Adipocyte (in vitro differentiated cells): ENCODE data around the gene USP35.
"Not testable (repeated sequence)": the region's sequence is repeated elsewhere in the genome, so short reads cannot be mapped to it uniquely, and the experiment has no call there.

Experiments
- DNase-seq: peaks from one replicate; pipeline ENCODE4 v3.0.0-alpha.2; 2015; ENCODE audit warnings: low read depth
- H3K27me3 ChIP-seq: replicated peaks from 2 replicates; pipeline ENCODE4 v1.7.0; 2013; ENCODE audit warnings: mild to moderate bottlenecking, low read length, moderate library complexity; ENCODE audit not compliant: control insufficient read depth, insufficient read depth
- H3K36me3 ChIP-seq: 2 replicates; pipeline ENCODE4 v1.7.0; 2013; ENCODE audit warnings: low read length, mild to moderate bottlenecking, moderate library complexity; ENCODE audit not compliant: control insufficient read depth, insufficient read depth, severe bottlenecking
- H3K4me1 ChIP-seq: 2 replicates; pipeline ENCODE4 v1.7.0; 2013; ENCODE audit warnings: mild to moderate bottlenecking, low read length, moderate library complexity; ENCODE audit not compliant: control insufficient read depth, insufficient read depth
- H3K4me3 ChIP-seq: 2 replicates; pipeline ENCODE4 v1.7.0; 2013; ENCODE audit warnings: mild to moderate bottlenecking, low read length, moderate library complexity
- H3K9ac ChIP-seq: 2 replicates; pipeline ENCODE4 v1.7.0; 2013; ENCODE audit warnings: mild to moderate bottlenecking, low read length, moderate library complexity
- H3K9me3 ChIP-seq: 2 replicates; pipeline ENCODE4 v1.7.0; 2013; ENCODE audit warnings: mild to moderate bottlenecking, low read length, moderate library complexity; ENCODE audit not compliant: control insufficient read depth

Gene USP35

GRCh38 chr11:78230161-78230877, 41.6 kb downstream of the USP35 start:
- H3K27me3 ChIP-seq: no peaks in the 10 kb centered on the region
- no peak overlapping the region for H3K4me3 ChIP-seq
- no peak for DNase-seq
- H3K9me3 ChIP-seq: no peaks in the 10 kb centered on the region
- peaks cover 15% of the 10 kb centered on the region for H3K36me3 ChIP-seq
- peaks cover 14% of the 10 kb centered on the region for H3K4me1 ChIP-seq
- H3K9ac ChIP-seq: no peak overlapping the region

- DNase-seq: peak; percentile 63
- no peak overlapping the region for H3K4me3 ChIP-seq
- no peak overlapping the region for H3K9ac ChIP-seq
- H3K36me3 ChIP-seq: peaks cover 3% of the 10 kb centered on the region
- no peaks in the 10 kb centered on the region for H3K9me3 ChIP-seq
- no peaks in the 10 kb centered on the region for H3K27me3 ChIP-seq
- peaks cover 14% of the 10 kb centered on the region for H3K4me1 ChIP-seq
Observed at GRCh38 chr11:78231962-78232501, 43.3 kb downstream of the USP35 start.

GRCh38 chr11:78233046-78233445, 44.3 kb downstream of the USP35 start:
- not testable (repeated sequence) for H3K9ac ChIP-seq, H3K4me3 ChIP-seq, H3K27me3 ChIP-seq, DNase-seq, H3K36me3 ChIP-seq, H3K9me3 ChIP-seq
- H3K4me1 ChIP-seq: peaks cover 14% of the 10 kb centered on the region

GRCh38 chr11:78234006-78234405, 45.3 kb downstream of the USP35 start:
- DNase-seq: no peak
- Histone ChIP-seq H3K9me3 (no peaks in the 10 kb centered on the region), H3K9ac (no peak overlapping the region), H3K4me3 (no peak overlapping the region), H3K27me3 (no peaks in the 10 kb centered on the region), H3K4me1 (peaks cover 14% of the 10 kb centered on the region), H3K36me3 (no peaks in the 10 kb centered on the region)

GRCh38 chr11:78237293-78238046, 48.8 kb downstream of the USP35 start:
- no peaks in the 10 kb centered on the region for H3K36me3 ChIP-seq
- peaks cover 7% of the 10 kb centered on the region for H3K9me3 ChIP-seq
- H3K9ac ChIP-seq: no peak overlapping the region
- H3K27me3 ChIP-seq: no peaks in the 10 kb centered on the region
- H3K4me3 ChIP-seq: no peak overlapping the region
- no peak for DNase-seq
- H3K4me1 ChIP-seq: peaks cover 3% of the 10 kb centered on the region

GRCh38 chr11:78239781-78240180, 51.1 kb downstream of the USP35 start:
- no peak for DNase-seq
- H3K4me1 ChIP-seq: peaks cover 12% of the 10 kb centered on the region
- no peak overlapping the region for H3K9ac ChIP-seq
- H3K9me3 ChIP-seq: peaks cover 7% of the 10 kb centered on the region
- H3K4me3 ChIP-seq: no peak overlapping the region
- no peaks in the 10 kb centered on the region for H3K36me3 ChIP-seq
- no peaks in the 10 kb centered on the region for H3K27me3 ChIP-seq

- H3K9me3 ChIP-seq: peaks cover 7% of the 10 kb centered on the region
- peaks cover 2% of the 10 kb centered on the region for H3K36me3 ChIP-seq
- no peak overlapping the region for H3K9ac ChIP-seq
- no peak overlapping the region for H3K4me3 ChIP-seq
- H3K27me3 ChIP-seq: no peaks in the 10 kb centered on the region
- no peak for DNase-seq
- H3K4me1 ChIP-seq: peaks cover 14% of the 10 kb centered on the region
Observed at GRCh38 chr11:78241475-78241874, 52.8 kb downstream of the USP35 start.

- H3K4me1 ChIP-seq: peaks cover 14% of the 10 kb centered on the region
- DNase-seq: no peak
- peaks cover 17% of the 10 kb centered on the region for H3K36me3 ChIP-seq
- no peaks in the 10 kb centered on the region for H3K27me3 ChIP-seq
- peak overlapping the region; percentile 31 for H3K4me3 ChIP-seq
- H3K9me3 ChIP-seq: peaks cover 7% of the 10 kb centered on the region
- no peak overlapping the region for H3K9ac ChIP-seq
Observed at GRCh38 chr11:78244080-78244479, 55.4 kb downstream of the USP35 start.

- Histone ChIP-seq H3K36me3 (peaks cover 22% of the 10 kb centered on the region), H3K4me1 (peaks cover 14% of the 10 kb centered on the region), H3K9ac (no peak overlapping the region), H3K27me3 (no peaks in the 10 kb centered on the region), H3K4me3 (peak overlapping the region; percentile 31), H3K9me3 (peaks cover 7% of the 10 kb centered on the region)
- no peak for DNase-seq
Observed at GRCh38 chr11:78244546-78245255, 56.0 kb downstream of the USP35 start.

- Histone ChIP-seq H3K4me3 (no peak overlapping the region), H3K36me3 (peaks cover 27% of the 10 kb centered on the region), H3K4me1 (peaks cover 22% of the 10 kb centered on the region), H3K9ac (no peak overlapping the region), H3K9me3 (no peaks in the 10 kb centered on the region), H3K27me3 (no peaks in the 10 kb centered on the region)
- DNase-seq: no peak
Observed at GRCh38 chr11:78248191-78248590, 59.5 kb downstream of the USP35 start.

- no peak for DNase-seq
- no peaks in the 10 kb centered on the region for H3K27me3 ChIP-seq
- peaks cover 27% of the 10 kb centered on the region for H3K36me3 ChIP-seq
- no peaks in the 10 kb centered on the region for H3K9me3 ChIP-seq
- no peak overlapping the region for H3K4me3 ChIP-seq
- no peak overlapping the region for H3K9ac ChIP-seq
- peaks cover 19% of the 10 kb centered on the region for H3K4me1 ChIP-seq
Observed at GRCh38 chr11:78248903-78249302, 60.2 kb downstream of the USP35 start.
